ENCODE measurements around the gene GAB3.
"Not testable (repeated sequence)": the region's sequence is repeated elsewhere in the genome, so short reads cannot be mapped to it uniquely, and the experiment has no call there.

The GAB3 gene

DNA sequence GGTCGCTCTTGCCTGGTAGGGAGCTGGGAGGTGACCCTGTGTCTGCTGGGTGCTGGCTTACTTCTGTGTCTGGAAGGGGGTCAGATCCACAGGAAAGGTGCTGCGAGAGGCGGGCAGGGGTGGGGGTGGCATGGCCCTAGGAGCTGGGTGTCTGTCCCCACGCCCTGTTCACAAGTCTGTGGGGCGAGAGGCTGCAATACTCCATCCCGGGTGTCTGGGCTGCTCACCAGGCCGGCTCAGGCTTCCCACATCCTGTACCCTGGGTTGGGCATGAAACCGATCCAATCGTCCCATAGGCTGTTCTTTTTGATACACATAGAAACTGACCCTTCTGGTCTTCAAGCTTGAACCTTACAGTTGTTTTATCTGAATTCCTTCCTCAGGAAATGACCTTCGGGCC is 96.5 kb downstream of the GAB3 start:
- Histone ChIP-seq H2BK120ac (ENCODE audit: low read depth, low read length) (no peak overlapping the region), H3K27me3 (ENCODE audit: control insufficient read depth in 3 of 3, insufficient read depth in 3 of 3, low read depth in 1 of 3, low read length in 3 of 3) (peaks cover 0 to 14% (median 0%) of the 10 kb centered on the region in 3 experiments), H3K4me2 (ENCODE audit: insufficient read depth, low read length, poor library complexity, severe bottlenecking) (no peak overlapping the region), H3K9me3 (replicated peaks in 1 of 2; ENCODE audit: control insufficient read depth in 2 of 2, insufficient read depth in 1 of 2, low read depth in 1 of 2, low read length in 2 of 2) (no peaks in the 10 kb centered on the region), H3K36me3 (replicated peaks in 1 of 2; ENCODE audit: control insufficient read depth in 2 of 2, insufficient read depth in 2 of 2, low read length in 2 of 2) (no peaks in the 10 kb centered on the region), H2BK15ac (ENCODE audit: low read length) (no peak overlapping the region), H3K4ac (ENCODE audit: low read length) (no peak overlapping the region), H3K9ac (ENCODE audit: low read depth, low read length, poor library complexity) (no peak overlapping the region), H4K8ac (ENCODE audit: low read depth, low read length) (no peak overlapping the region), H3K79me1 (ENCODE audit: low read depth, low read length) (no peaks in the 10 kb centered on the region), H2BK12ac (ENCODE audit: low read length) (no peak overlapping the region), H2AK5ac (ENCODE audit: low read depth, low read length) (no peak overlapping the region), H4K91ac (ENCODE audit: low read depth, low read length, poor library complexity) (no peak overlapping the region), H3K4me1 (ENCODE audit: control insufficient read depth in 2 of 2, insufficient read depth in 1 of 2, low read depth in 1 of 2, low read length in 2 of 2) (no peaks in the 10 kb centered on the region), H2AFZ (ENCODE audit: low read length) (no peak overlapping the region), H3K23ac (ENCODE audit: low read depth, low read length, poor library complexity) (no peak overlapping the region), H3K27ac (replicated peaks; ENCODE audit: low read length) (no peak overlapping the region), H3K18ac (ENCODE audit: low read length) (no peak overlapping the region), H2BK5ac (ENCODE audit: low read length) (no peak overlapping the region), H3K4me3 (ENCODE audit: low read length in 2 of 2) (no peak overlapping the region), H3K14ac (ENCODE audit: low read length) (no peak overlapping the region)
- DNase-seq (ENCODE audit: low spot score) = no peak
- WGBS, 2 donors (ENCODE audit: extremely low coverage in 2 of 2, insufficient read length in 2 of 2, insufficient replicate concordance in 1 of 2) = no CpG with 5 or more reads among the region's 10 CpGs

DNA sequence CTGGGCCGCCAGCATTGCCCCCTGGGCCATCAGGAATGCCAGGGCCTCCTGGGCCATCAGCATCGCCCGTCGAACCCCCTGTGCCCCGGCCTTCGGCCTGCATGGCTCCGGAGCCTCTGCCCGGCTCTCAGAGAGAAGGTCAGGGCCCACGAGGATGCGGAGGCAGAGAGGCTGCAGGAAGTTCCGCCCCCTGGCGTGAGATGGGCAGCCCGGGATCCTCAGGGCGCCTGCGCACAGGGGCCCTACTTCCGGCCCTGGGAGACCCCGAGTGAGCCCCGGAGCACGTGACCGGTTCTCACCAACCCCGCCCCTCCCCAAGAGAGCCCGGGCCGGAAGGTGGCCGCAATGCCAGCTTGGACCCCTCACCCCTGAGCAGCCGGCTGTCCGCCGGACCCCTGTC is 97.5 kb downstream of the GAB3 start, which contains the start of gene CTAG2:
Gene CTAG2, minus strand, starts transcription at position 167 of the 400 bp plus-strand sequence. Its CDS starts 64 bp downstream, at position 103.
- peaks cover 0 to 13% (median 0%) of the 10 kb centered on the region in 3 experiments for H3K27me3 ChIP-seq (ENCODE audit: control insufficient read depth in 3 of 3, insufficient read depth in 3 of 3, low read depth in 1 of 3, low read length in 3 of 3)
- H3K79me1 ChIP-seq (ENCODE audit: low read depth, low read length); H3K36me3 ChIP-seq (replicated peaks in 1 of 2; ENCODE audit: control insufficient read depth in 2 of 2, insufficient read depth in 2 of 2, low read length in 2 of 2); H3K9me3 ChIP-seq (replicated peaks in 1 of 2; ENCODE audit: control insufficient read depth in 2 of 2, insufficient read depth in 1 of 2, low read depth in 1 of 2, low read length in 2 of 2); H2BK12ac ChIP-seq (ENCODE audit: low read length); H3K27ac ChIP-seq (replicated peaks; ENCODE audit: low read length); H3K4me1 ChIP-seq (ENCODE audit: control insufficient read depth in 2 of 2, insufficient read depth in 1 of 2, low read depth in 1 of 2, low read length in 2 of 2); H3K14ac ChIP-seq (ENCODE audit: low read length); H2BK5ac ChIP-seq (ENCODE audit: low read length); H2AFZ ChIP-seq (ENCODE audit: low read length); H3K23ac ChIP-seq (ENCODE audit: low read depth, low read length, poor library complexity); DNase-seq (ENCODE audit: low spot score); H2BK15ac ChIP-seq (ENCODE audit: low read length); H3K4ac ChIP-seq (ENCODE audit: low read length); H2AK5ac ChIP-seq (ENCODE audit: low read depth, low read length); H2BK120ac ChIP-seq (ENCODE audit: low read depth, low read length); H4K8ac ChIP-seq (ENCODE audit: low read depth, low read length); H3K18ac ChIP-seq (ENCODE audit: low read length); H3K4me2 ChIP-seq (ENCODE audit: insufficient read depth, low read length, poor library complexity, severe bottlenecking); H3K4me3 ChIP-seq (ENCODE audit: low read length in 2 of 2); H3K9ac ChIP-seq (ENCODE audit: low read depth, low read length, poor library complexity); H4K91ac ChIP-seq (ENCODE audit: low read depth, low read length, poor library complexity): not testable (repeated sequence)
- no CpG with 5 or more reads among the region's 27 CpGs for WGBS, 2 donors (ENCODE audit: extremely low coverage in 2 of 2, insufficient read length in 2 of 2, insufficient replicate concordance in 1 of 2)

DNA sequence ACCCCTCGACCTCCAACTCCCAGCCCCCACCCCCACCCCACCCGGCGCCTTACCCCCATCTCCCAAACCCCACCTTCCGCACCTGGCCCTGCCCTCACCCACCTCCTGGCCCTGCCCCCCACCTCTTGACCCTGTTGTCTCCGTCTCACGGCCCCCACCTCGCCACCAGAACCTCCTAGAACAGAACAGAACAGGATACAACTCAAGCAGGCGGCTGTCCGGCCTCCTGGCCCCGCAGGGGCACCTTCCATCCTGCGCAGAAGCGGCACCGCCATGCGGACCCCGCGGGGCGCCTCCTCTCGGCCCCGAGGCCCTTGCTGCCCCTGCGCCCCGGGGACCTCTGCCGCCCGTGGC is 97.9 kb downstream of the GAB3 start:
- Histone ChIP-seq H2BK5ac (ENCODE audit: low read length) (no peak overlapping the region), H4K8ac (ENCODE audit: low read depth, low read length) (no peak overlapping the region), H3K23ac (ENCODE audit: low read depth, low read length, poor library complexity) (no peak overlapping the region), H2AFZ (ENCODE audit: low read length) (no peak overlapping the region), H3K36me3 (replicated peaks in 1 of 2; ENCODE audit: control insufficient read depth in 2 of 2, insufficient read depth in 2 of 2, low read length in 2 of 2) (no peaks in the 10 kb centered on the region), H3K9me3 (replicated peaks in 1 of 2; ENCODE audit: control insufficient read depth in 2 of 2, insufficient read depth in 1 of 2, low read depth in 1 of 2, low read length in 2 of 2) (no peaks in the 10 kb centered on the region), H3K79me1 (ENCODE audit: low read depth, low read length) (no peaks in the 10 kb centered on the region), H3K18ac (ENCODE audit: low read length) (no peak overlapping the region), H3K4me2 (ENCODE audit: insufficient read depth, low read length, poor library complexity, severe bottlenecking) (no peak overlapping the region), H3K14ac (ENCODE audit: low read length) (no peak overlapping the region), H3K9ac (ENCODE audit: low read depth, low read length, poor library complexity) (no peak overlapping the region), H3K4me3 (ENCODE audit: low read length in 2 of 2) (no peak overlapping the region), H3K27ac (replicated peaks; ENCODE audit: low read length) (no peak overlapping the region), H2AK5ac (ENCODE audit: low read depth, low read length) (no peak overlapping the region), H3K4me1 (ENCODE audit: control insufficient read depth in 2 of 2, insufficient read depth in 1 of 2, low read depth in 1 of 2, low read length in 2 of 2) (peaks cover 0 to 2% of the 10 kb centered on the region in 2 donors), H2BK15ac (ENCODE audit: low read length) (no peak overlapping the region), H3K4ac (ENCODE audit: low read length) (no peak overlapping the region), H4K91ac (ENCODE audit: low read depth, low read length, poor library complexity) (no peak overlapping the region), H2BK12ac (ENCODE audit: low read length) (no peak overlapping the region), H3K27me3 (ENCODE audit: control insufficient read depth in 3 of 3, insufficient read depth in 3 of 3, low read depth in 1 of 3, low read length in 3 of 3) (peaks cover 0 to 11% (median 0%) of the 10 kb centered on the region in 3 experiments), H2BK120ac (ENCODE audit: low read depth, low read length) (no peak overlapping the region)
- no peak for DNase-seq (ENCODE audit: low spot score)
- WGBS, 2 donors (ENCODE audit: extremely low coverage in 2 of 2, insufficient read length in 2 of 2, insufficient replicate concordance in 1 of 2) = no CpG with 5 or more reads among the region's 23 CpGs

DNA sequence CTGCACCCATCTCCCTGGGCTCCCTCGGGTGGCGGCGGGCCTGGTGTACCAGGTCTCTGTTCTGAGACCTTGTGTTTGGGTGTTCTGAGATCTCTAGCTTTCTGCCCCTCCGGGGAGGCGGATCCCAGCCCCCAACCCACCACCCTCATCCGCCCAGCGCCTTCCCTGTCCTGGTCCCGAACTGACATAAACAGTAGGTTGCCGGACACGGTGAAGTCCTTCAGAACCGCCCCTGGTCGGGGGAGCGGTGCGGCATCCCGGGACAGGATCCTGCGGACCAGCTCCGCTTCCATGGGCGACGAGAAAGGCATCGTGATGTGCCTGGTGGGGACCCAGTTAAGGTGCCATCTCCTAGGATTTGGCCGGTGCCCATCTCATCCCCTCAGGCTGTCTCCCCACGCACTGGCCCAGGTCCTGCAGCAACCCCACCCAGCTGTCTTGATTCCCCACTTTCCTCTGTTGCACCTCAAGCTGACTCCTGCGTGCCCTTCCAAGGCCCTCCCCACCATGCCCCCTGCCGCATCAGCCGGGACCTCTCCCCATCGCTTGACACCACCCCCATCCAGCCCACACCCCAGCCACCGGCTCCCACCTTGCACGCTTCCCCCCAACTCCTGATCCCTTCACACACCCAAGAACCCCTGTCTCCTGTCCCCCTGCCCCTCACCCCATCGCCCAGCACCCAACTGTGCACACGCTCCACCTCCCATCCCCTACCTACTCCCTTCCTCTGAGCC is 98.4 kb downstream of the GAB3 start:
- Histone ChIP-seq H3K4me2 (ENCODE audit: insufficient read depth, low read length, poor library complexity, severe bottlenecking) (no peak overlapping the region), H2AFZ (ENCODE audit: low read length) (no peak overlapping the region), H3K14ac (ENCODE audit: low read length) (no peak overlapping the region), H2BK120ac (ENCODE audit: low read depth, low read length) (no peak overlapping the region), H2BK5ac (ENCODE audit: low read length) (no peak overlapping the region), H3K79me1 (ENCODE audit: low read depth, low read length) (no peaks in the 10 kb centered on the region), H4K91ac (ENCODE audit: low read depth, low read length, poor library complexity) (no peak overlapping the region), H3K4me3 (ENCODE audit: low read length in 2 of 2) (no peak overlapping the region), H2AK5ac (ENCODE audit: low read depth, low read length) (no peak overlapping the region), H2BK15ac (ENCODE audit: low read length) (no peak overlapping the region), H3K27ac (replicated peaks; ENCODE audit: low read length) (no peak overlapping the region), H3K9ac (ENCODE audit: low read depth, low read length, poor library complexity) (no peak overlapping the region), H4K8ac (ENCODE audit: low read depth, low read length) (no peak overlapping the region), H3K18ac (ENCODE audit: low read length) (no peak overlapping the region), H3K4me1 (ENCODE audit: control insufficient read depth in 2 of 2, insufficient read depth in 1 of 2, low read depth in 1 of 2, low read length in 2 of 2) (peaks cover 0 to 2% of the 10 kb centered on the region in 2 donors), H3K4ac (ENCODE audit: low read length) (no peak overlapping the region), H3K9me3 (replicated peaks in 1 of 2; ENCODE audit: control insufficient read depth in 2 of 2, insufficient read depth in 1 of 2, low read depth in 1 of 2, low read length in 2 of 2) (no peaks in the 10 kb centered on the region), H2BK12ac (ENCODE audit: low read length) (no peak overlapping the region), H3K36me3 (replicated peaks in 1 of 2; ENCODE audit: control insufficient read depth in 2 of 2, insufficient read depth in 2 of 2, low read length in 2 of 2) (no peaks in the 10 kb centered on the region), H3K27me3 (ENCODE audit: control insufficient read depth in 3 of 3, insufficient read depth in 3 of 3, low read depth in 1 of 3, low read length in 3 of 3) (peaks cover 0 to 11% (median 0%) of the 10 kb centered on the region in 3 experiments), H3K23ac (ENCODE audit: low read depth, low read length, poor library complexity) (no peak overlapping the region)
- no CpG with 5 or more reads among the region's 30 CpGs for WGBS, 2 donors (ENCODE audit: extremely low coverage in 2 of 2, insufficient read length in 2 of 2, insufficient replicate concordance in 1 of 2)
- no peak for DNase-seq (ENCODE audit: low spot score)

Data from neuronal stem cell (in vitro differentiated cells).